ENCODE measurements around the gene PEX12. TPM values are rescaled to one million over a fixed set of nuclear protein-coding genes. Genes with fewer than 3 reads are reported as not detected.
A peak's percentile ranks its signal among the peaks of the same experiment; 100 is the strongest.

Gene PEX12
- total and polyA plus RNA-seq, 9 of the 15 experiments (the other 6 are each of a cell fraction or from before 2014, with no cell fraction given), result 4.0 to 12.4 (median 6.4) TPM

DNA sequence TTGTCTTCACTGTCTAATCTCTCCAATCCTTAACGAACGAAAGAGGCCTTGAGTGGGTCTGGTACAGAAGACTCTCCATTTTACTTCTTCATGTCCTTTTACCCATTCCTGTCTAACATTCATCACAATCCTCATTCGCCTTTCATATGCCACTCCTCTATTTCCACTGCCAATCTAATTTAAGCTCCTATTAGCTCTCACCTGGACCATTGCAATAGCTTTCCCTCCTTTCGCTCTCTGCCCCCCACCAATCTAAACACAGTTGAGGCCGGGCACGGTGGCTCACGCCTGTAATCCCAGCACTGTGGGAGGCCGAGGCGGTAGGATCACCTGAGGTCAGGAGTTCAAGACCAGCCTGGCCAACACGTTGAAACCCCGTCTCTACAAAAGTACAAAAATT is 11.4 kb downstream of the PEX12 start (continued):
- TF ChIP-seq NFYB (IDR thresholded peaks at IDR 0.05; ENCODE audit: extremely low read depth, insufficient read length) (no peak), NFIX (CRISPR knock-in tag; IDR thresholded peaks at IDR 0.05; ENCODE audit: low read depth) (no peak), MYBL2 (IDR thresholded peaks at IDR 0.05; ENCODE audit: low read depth) (no peak), MYBL2 (CRISPR knock-in tag; IDR thresholded peaks at IDR 0.05; ENCODE audit: borderline replicate concordance) (no peak), SNIP1 (IDR thresholded peaks at IDR 0.05; ENCODE audit: low read depth) (no peak), ZNF311 (CRISPR knock-in tag; IDR thresholded peaks at IDR 0.05) (no peak), ZKSCAN1 (IDR thresholded peaks at IDR 0.05; ENCODE audit: low read depth, low read length) (no peak), TCF7 (IDR thresholded peaks at IDR 0.05; ENCODE audit: borderline replicate concordance) (no peak), SOX6 (IDR thresholded peaks at IDR 0.05) (no peak), PHTF2 (CRISPR knock-in tag; IDR thresholded peaks at IDR 0.05) (no peak), HOMEZ (CRISPR knock-in tag; IDR thresholded peaks at IDR 0.05) (no peak), CEBPB (tag; IDR thresholded peaks at IDR 0.05) (no peak), HDGF (IDR thresholded peaks at IDR 0.05) (0 out of 2 replicates have a peak, but pooled peaks have one; percentile 62), MED1 (CRISPR knock-in tag; IDR thresholded peaks at IDR 0.05; ENCODE audit: borderline replicate concordance) (no peak), GTF2E2 (tag; IDR thresholded peaks at IDR 0.05) (no peak), ILF3 (IDR thresholded peaks at IDR 0.05; ENCODE audit: borderline replicate concordance) (no peak), SMAD3 (CRISPR knock-in tag; conservative IDR thresholded peaks at IDR 0.05) (no peak), ATF7 (IDR thresholded peaks at IDR 0.05) (no peak), NR4A1 (CRISPR knock-in tag; IDR thresholded peaks at IDR 0.05) (no peak), NR4A1 (tag; IDR thresholded peaks at IDR 0.05) (0 out of 2 replicates have a peak, but pooled peaks have one; percentile 56), SIN3B (IDR thresholded peaks at IDR 0.05; ENCODE audit: low read depth) (no peak), THAP12 (CRISPR knock-in tag; IDR thresholded peaks at IDR 0.05) (0 out of 2 replicates have a peak, but pooled peaks have one; percentile 8)
- TF ChIP-seq, protein P1, sequence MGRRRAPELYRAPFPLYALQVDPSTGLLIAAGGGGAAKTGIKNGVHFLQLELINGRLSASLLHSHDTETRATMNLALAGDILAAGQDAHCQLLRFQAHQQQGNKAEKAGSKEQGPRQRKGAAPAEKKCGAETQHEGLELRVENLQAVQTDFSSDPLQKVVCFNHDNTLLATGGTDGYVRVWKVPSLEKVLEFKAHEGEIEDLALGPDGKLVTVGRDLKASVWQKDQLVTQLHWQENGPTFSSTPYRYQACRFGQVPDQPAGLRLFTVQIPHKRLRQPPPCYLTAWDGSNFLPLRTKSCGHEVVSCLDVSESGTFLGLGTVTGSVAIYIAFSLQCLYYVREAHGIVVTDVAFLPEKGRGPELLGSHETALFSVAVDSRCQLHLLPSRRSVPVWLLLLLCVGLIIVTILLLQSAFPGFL (CRISPR knock-in tag; IDR thresholded peaks at IDR 0.05), result no peak
- TF ChIP-seq, protein P2, sequence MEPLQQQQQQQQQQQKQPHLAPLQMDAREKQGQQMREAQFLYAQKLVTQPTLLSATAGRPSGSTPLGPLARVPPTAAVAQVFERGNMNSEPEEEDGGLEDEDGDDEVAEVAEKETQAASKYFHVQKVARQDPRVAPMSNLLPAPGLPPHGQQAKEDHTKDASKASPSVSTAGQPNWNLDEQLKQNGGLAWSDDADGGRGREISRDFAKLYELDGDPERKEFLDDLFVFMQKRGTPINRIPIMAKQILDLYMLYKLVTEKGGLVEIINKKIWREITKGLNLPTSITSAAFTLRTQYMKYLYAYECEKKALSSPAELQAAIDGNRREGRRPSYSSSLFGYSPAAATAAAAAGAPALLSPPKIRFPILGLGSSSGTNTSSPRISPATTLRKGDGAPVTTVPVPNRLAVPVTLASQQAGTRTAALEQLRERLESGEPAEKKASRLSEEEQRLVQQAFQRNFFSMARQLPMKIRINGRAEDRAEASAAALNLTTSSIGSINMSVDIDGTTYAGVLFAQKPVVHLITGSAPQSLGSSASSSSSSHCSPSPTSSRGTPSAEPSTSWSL (CRISPR knock-in tag; IDR thresholded peaks at IDR 0.05; ENCODE audit: borderline replicate concordance), result no peak

All from K562 (cell line).